IPS-11a (cell line): Measurements from ENCODE around the gene CBLN3.

Source experiments
- H3K4me3 ChIP-seq: one replicate; pipeline ENCODE4 v1.5.1; 2013; ENCODE audit warnings: low read depth, low read length, control low read depth

Gene CBLN3

GRCh38 chr14:24385524-24385923, 43.9 kb downstream of the CBLN3 start:
- no peak overlapping the region for H3K4me3 ChIP-seq

DNA sequence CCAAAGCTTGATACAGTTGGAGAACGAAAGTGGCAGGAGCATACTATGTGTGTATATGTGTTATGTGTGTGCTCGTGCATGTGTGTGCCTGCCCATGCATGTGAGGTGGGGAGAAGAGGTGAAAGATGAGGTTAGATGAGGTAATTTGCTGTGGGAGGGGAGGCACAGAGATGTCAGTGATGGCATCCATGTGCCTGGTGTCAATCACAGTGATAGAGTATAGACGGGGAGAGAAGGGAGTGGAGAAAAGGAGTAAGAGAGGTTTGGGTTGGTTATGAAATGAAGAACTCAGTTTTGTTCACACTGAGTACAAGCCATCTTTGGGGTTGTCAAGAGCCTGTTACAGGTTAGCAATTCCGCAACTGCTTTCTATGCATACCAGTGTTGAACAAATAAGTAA, 45.3 kb downstream of the CBLN3 start:
- no peak overlapping the region for H3K4me3 ChIP-seq

- H3K4me3 ChIP-seq, result no peak overlapping the region
Measured at GRCh38 chr14:24382064-24382371, 47.5 kb downstream of the CBLN3 start.

GRCh38 chr14:24381363-24382063, 48.0 kb downstream of the CBLN3 start:
- no peak overlapping the region for H3K4me3 ChIP-seq

GRCh38 chr14:24379907-24380730, 49.3 kb downstream of the CBLN3 start:
- H3K4me3 ChIP-seq, result no peak overlapping the region

GRCh38 chr14:24378981-24379906, 50.2 kb downstream of the CBLN3 start:
- no peak overlapping the region for H3K4me3 ChIP-seq

- H3K4me3 ChIP-seq, result no peak overlapping the region
Measured at GRCh38 chr14:24378327-24378726, 51.1 kb downstream of the CBLN3 start.

- H3K4me3 ChIP-seq, result no peak overlapping the region
Measured at GRCh38 chr14:24377657-24378056, 51.8 kb downstream of the CBLN3 start.

- no peak overlapping the region for H3K4me3 ChIP-seq
Measured at GRCh38 chr14:24377126-24377525, 52.3 kb downstream of the CBLN3 start.
